ENCODE measurements around the gene MDFI. TPM values are rescaled to one million over a fixed set of nuclear protein-coding genes. Genes with fewer than 3 reads are reported as not detected.

Gene MDFI
- total RNA-seq, 1 donor from 2014 or later, result 48.3 TPM

GRCh38 chr6:41621802-41622201 is 16.5 kb upstream of the MDFI start:
- Mint-ChIP-seq H3K4me3 (ENCODE audit: low read depth) (no peak overlapping the region), H3K27ac (no peak overlapping the region), H3K9me3 (ENCODE audit: low read depth) (peaks cover 15% of the 10 kb centered on the region), H3K4me1 (ENCODE audit: low read depth) (peaks cover 10% of the 10 kb centered on the region), H3K27me3 (peaks cover 11% of the 10 kb centered on the region), H3K36me3 (ENCODE audit: insufficient read depth) (peaks cover 1% of the 10 kb centered on the region)
- TF ChIP-seq CTCF (IDR thresholded peaks at IDR 0.05; ENCODE audit: unreplicated experiment), result no peak
- no peak for DNase-seq (ENCODE audit: low spot score, unreplicated experiment)

- no peak overlapping the region for H3K4me3 Mint-ChIP-seq (ENCODE audit: low read depth)
- peaks cover 1% of the 10 kb centered on the region for H3K36me3 Mint-ChIP-seq (ENCODE audit: insufficient read depth)
- DNase-seq (ENCODE audit: low spot score, unreplicated experiment), result no peak
- peaks cover 15% of the 10 kb centered on the region for H3K9me3 Mint-ChIP-seq (ENCODE audit: low read depth)
- no peak for TF ChIP-seq CTCF (IDR thresholded peaks at IDR 0.05; ENCODE audit: unreplicated experiment)
- H3K27ac Mint-ChIP-seq, result peak overlapping the region; percentile 51
- peaks cover 11% of the 10 kb centered on the region for H3K27me3 Mint-ChIP-seq
- H3K4me1 Mint-ChIP-seq (ENCODE audit: low read depth), result peaks cover 10% of the 10 kb centered on the region
Observed at GRCh38 chr6:41622206-41622988, 15.9 kb upstream of the MDFI start.

- Mint-ChIP-seq H3K9me3 (ENCODE audit: low read depth) (peaks cover 15% of the 10 kb centered on the region), H3K27ac (peak overlapping the region; percentile 74), H3K4me1 (ENCODE audit: low read depth) (peaks cover 10% of the 10 kb centered on the region), H3K4me3 (ENCODE audit: low read depth) (no peak overlapping the region), H3K27me3 (peaks cover 16% of the 10 kb centered on the region), H3K36me3 (ENCODE audit: insufficient read depth) (peaks cover 1% of the 10 kb centered on the region)
- no peak for TF ChIP-seq CTCF (IDR thresholded peaks at IDR 0.05; ENCODE audit: unreplicated experiment)
- no peak for DNase-seq (ENCODE audit: low spot score, unreplicated experiment)
Observed at GRCh38 chr6:41623330-41623729, 14.9 kb upstream of the MDFI start.

GRCh38 chr6:41624621-41625380 is 13.5 kb upstream of the MDFI start:
- H3K4me3 Mint-ChIP-seq (ENCODE audit: low read depth), result no peak overlapping the region

More at GRCh38 chr6:41624621-41625380, 13.5 kb upstream of the MDFI start:
- H3K9me3 Mint-ChIP-seq (ENCODE audit: low read depth), result peaks cover 15% of the 10 kb centered on the region
- TF ChIP-seq CTCF (IDR thresholded peaks at IDR 0.05; ENCODE audit: unreplicated experiment), result no peak
- no peak for DNase-seq (ENCODE audit: low spot score, unreplicated experiment)
- H3K27me3 Mint-ChIP-seq, result peaks cover 18% of the 10 kb centered on the region
- peaks cover 1% of the 10 kb centered on the region for H3K36me3 Mint-ChIP-seq (ENCODE audit: insufficient read depth)
- H3K4me1 Mint-ChIP-seq (ENCODE audit: low read depth), result peaks cover 5% of the 10 kb centered on the region
- no peak overlapping the region for H3K27ac Mint-ChIP-seq
